HG02943 (cell line): ENCODE results near the gene PCBD1.

ENCODE experiments used
- ATAC-seq: cut with Tn5 transposase; IDR thresholded peaks from one replicate; pipeline ENCODE4 v1.9.1; 2021; ENCODE audit warnings: mild to moderate bottlenecking, low read depth, moderate library complexity; ENCODE audit not compliant: unreplicated experiment

PCBD1 gene

DNA sequence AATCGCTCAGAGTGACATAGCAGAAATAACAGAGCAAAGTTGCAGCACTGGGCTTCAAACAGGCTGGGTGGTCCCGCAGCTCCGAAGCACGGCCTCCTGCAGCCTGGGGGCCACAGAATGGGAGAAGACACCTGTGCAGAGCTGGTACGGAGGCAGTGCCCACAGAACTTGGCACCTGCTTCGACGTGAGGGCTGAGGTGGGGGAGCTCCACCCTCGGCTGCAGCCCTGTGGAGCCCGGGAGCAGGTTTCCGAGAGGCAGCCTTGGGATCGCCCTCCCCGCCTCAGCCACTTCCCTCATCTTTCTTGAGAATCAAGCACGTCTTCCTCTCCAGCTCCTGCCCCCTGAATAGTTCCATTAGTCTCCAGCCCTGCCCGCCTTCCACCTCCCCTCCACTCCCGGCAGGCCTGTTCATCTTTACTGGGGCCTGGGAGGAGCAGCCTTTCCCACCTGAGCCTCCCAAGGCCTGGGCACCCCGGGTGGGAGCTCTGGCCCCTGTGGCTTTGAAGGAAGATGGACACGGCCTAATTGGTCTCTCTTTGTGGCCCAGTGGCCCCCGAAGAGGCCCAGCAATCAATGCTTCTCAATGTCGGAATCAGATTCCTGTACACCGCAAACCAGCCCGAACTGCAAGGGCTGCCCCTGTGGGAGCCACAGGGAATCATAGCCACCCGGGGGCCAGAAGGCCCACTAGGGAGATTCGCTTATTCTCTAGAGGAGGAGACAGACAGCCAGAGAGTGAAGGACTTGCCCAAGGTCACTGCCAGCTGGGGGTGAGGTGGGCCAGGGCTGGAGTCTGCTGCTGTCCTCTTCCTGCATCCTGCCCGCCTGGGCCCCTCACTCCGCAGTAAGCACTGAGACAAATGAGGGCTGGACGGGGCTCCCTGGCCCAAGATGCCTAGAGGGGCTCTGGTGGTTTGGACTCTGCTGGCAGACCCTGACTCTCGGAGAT is 17.0 kb upstream of the PCBD1 start:
- ATAC-seq: no peak

GRCh38 chr10:70903262-70903921 is 15.0 kb upstream of the PCBD1 start:
- ATAC-seq: no peak

- ATAC-seq: no peak
Measured at GRCh38 chr10:70902661-70903261, 14.4 kb upstream of the PCBD1 start.

DNA sequence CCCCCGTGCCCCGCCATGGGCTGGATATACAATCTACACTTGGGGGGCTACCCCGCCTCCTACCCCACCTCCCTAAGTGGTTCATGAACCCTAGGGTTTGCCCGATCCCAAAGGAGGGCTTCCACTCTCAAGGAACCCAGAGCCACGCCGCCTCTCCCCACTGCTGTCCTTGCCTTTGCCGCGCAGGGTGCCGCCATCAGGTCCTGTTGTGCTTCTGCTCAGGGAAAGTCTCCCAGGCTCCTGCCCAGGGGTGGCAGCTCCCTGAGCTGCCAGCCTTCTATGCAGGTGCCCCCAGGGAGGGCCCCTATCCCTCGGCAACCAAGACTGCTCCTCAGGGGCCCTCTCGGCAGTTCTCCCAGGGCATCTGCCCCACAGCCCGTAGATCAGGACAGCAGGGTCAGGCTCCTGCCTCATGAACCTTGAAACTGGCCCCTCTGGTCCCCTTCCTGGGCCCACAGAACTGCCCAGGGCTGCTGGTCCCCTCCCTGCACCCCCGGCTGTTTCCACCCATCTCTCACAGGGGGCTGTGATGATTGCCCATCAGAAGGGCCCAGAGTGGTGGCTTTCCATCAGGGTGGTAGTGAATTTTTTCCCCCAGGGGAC is 13.0 kb upstream of the PCBD1 start:
- ATAC-seq: no peak

DNA sequence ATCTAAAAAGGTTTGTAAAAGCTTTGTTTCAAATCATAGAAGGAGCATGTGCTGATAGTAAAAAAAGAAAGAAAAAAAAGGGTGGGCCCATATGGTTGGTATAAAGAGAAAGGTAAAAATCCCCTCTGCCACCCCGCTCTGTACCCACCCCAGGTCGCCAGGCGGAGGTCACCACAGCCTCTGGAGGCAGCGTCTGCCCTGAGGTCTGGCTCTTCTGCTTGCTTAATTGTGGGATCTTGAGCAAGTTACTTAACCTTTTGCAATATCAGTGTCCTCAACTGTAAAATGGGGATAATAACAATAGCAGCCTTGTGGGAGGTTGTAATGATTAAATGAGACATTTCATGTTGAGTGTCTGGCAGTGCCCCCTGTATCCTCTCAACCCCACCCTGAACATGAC is 10.7 kb upstream of the PCBD1 start:
- ATAC-seq: no peak

DNA sequence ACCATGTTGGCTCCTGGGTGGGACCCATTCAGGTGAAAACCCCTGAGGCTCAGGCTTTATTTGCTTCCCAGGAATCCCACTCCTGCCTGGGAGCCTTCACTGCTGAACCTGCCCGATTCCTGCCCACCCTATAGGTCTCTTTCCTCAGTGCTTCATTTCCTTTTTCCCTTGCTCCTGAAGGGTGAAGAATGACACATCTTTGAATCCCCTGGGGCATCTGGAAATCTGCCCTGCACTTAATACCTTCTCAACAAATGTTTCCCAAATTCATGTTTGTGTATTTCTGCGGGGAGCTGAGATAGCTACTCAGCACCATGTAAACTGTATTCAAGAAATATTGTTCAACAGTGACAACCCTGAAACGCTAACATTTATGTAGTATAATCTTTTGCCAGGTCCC is 10.3 kb upstream of the PCBD1 start:
- ATAC-seq: no peak

- no peak for ATAC-seq
Measured at GRCh38 chr10:70896551-70896950, 8.2 kb upstream of the PCBD1 start.

- no peak for ATAC-seq
Measured at GRCh38 chr10:70894416-70894815, 6.1 kb upstream of the PCBD1 start.

GRCh38 chr10:70893227-70894006 is 5.1 kb upstream of the PCBD1 start:
- no peak for ATAC-seq

GRCh38 chr10:70892631-70893030 is 4.3 kb upstream of the PCBD1 start:
- ATAC-seq: no peak

- ATAC-seq: no peak
Measured at GRCh38 chr10:70891627-70892026, 3.3 kb upstream of the PCBD1 start.

GRCh38 chr10:70890917-70891431 is 2.6 kb upstream of the PCBD1 start:
- no peak for ATAC-seq

DNA sequence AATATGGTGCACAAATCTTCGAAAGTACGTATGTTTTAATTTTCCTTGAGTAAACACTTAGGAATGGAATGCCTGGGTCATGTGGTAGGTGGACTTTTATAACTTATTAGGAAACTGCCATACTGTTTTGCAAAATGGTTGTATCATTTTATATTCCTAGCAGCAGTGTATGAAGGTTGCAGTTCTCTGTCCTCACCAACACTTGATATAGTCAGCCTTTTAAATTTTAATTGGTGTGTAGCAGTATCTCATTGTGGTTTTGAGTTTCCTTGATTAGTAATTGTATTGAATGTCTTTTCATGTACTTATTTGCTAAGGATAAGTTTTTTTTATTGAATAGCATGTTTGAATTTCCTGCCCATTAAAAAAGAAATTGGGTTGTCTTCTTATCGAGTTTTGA is 926 bp upstream of the PCBD1 start:
- ATAC-seq: no peak

GRCh38 chr10:70886921-70887665 is 1.3 kb downstream of the PCBD1 start:
- ATAC-seq: no peak

GRCh38 chr10:70885931-70886903 is 2.1 kb downstream of the PCBD1 start:
- ATAC-seq: no peak

DNA sequence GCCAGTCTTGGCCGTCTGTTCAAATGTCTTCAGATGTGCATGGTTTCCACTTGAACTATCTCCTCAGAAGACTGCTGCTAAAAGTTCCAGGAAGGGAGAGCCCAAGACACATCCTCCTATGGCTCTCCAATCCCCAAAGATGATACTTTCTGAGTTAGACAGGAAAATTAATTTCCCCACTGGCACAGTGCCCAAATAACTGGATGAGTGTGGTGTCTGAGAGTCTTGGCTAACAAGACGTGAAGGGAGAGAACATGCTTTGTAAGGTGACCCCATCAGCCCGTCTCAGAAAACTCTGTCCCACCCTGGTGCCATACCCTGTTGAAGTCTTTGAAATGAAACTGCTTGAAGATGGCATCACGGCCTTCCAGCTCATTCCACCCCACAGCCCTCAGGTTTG is 2.9 kb downstream of the PCBD1 start:
- no peak for ATAC-seq

DNA sequence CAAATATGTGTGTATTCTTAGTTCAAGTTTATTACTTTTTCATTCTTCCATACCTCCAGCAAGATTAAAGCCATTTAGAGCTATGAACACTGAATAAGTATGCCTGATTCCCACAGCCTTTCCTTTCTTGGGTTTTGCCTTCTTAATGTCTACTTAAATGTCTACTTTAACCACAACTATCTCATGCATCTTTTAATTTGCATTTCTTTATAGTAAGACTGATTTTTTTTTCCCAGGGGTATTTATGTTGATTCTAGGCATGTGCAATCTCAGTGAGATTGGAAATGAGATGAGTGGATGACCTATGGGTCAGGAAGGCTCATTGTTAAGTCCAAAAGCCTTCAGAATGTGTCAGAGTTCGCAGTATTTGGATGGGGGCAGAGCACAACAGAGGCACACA is 3.6 kb downstream of the PCBD1 start:
- no peak for ATAC-seq

GRCh38 chr10:70880077-70880534 is 8.3 kb downstream of the PCBD1 start:
- ATAC-seq: no peak
